ENCODE data around the gene CREG2.

CREG2 gene

DNA sequence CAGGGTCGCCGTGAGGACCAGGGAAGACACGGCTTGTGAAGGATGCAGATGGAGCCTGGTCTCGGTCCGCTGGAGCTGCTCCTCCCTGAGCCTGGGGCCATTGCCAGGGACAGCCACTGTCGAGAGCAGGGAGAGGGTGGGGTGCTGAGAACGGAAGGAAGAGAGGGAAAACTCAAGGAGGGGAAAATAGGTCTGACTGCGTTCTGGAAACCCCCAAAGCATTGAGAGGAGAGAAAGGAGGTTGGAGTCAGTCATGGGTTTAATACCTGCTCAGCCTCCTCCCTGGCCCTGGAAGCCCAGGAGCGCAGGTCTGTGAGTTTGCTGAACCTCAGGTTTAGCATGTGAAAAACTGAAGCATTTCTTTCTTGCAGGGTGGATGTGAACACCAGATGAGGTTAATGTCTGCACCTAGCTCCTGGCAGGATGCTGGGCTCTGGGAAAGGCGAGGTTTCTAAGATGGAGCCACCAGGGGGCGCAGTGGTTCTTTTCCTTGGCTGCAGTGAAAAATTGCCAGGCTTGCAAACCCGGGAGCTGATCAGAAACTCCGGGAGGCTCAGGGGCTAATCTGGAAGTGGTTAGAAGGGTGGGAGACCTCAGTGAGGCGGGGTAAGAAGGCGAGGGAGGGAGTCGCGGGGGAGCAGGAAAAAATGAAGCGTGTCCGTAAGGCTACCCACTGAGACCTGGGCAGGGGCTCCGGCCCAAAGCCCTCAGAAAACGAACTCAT, 45.2 kb downstream of the CREG2 start:
- H3K36me3 ChIP-seq (ENCODE audit: insufficient read depth, low read length), result no peaks in the 10 kb centered on the region
- DNase-seq (ENCODE audit: low read depth, low spot score), result peak; percentile 37
- TF ChIP-seq EZH2 (IDR thresholded peaks at IDR 0.05) (no peak), FOXP2 (optimal IDR thresholded peaks at IDR 0.05; ENCODE audit: control extremely low read depth, extremely low read length, insufficient read depth) (no peak)
- H3K4me3 ChIP-seq, result peak overlapping the region; percentile 63
- H3K9me3 ChIP-seq (ENCODE audit: low read depth, low read length), result no peaks in the 10 kb centered on the region
- no peak overlapping the region for H3K27ac ChIP-seq
- no peak overlapping the region for H3K9ac ChIP-seq (ENCODE audit: insufficient read length)

DNA sequence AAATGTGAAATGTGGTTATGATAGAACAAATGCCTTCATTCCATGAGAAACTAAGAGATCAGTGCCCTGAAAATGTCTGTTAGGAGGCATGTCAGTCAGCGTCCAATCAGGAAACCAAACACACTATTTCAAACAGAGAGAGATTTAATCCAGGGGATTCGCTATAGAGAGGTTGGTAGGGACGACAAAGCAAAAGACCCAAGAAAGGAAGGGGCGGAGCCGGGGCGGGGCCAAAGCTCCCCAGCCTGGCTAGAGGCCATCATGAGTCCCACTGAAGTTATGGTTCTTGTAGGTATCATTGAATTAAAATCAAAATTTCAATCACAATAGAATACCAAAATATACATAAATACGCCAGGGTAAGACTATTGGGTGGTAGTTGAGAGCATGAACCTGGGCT, 45.9 kb downstream of the CREG2 start:
- no peak for TF ChIP-seq POLR2AphosphoS5 (IDR thresholded peaks at IDR 0.05; ENCODE audit: borderline replicate concordance, low read depth, low read length)
- no peak for TF ChIP-seq FOXP2 (optimal IDR thresholded peaks at IDR 0.05; ENCODE audit: control extremely low read depth, extremely low read length, insufficient read depth)
- no peak for TF ChIP-seq EZH2 (IDR thresholded peaks at IDR 0.05)
- no peak for DNase-seq (ENCODE audit: low read depth, low spot score)
- Histone ChIP-seq H3K9ac (ENCODE audit: insufficient read length) (no peak overlapping the region), H3K9me3 (ENCODE audit: low read depth, low read length) (no peaks in the 10 kb centered on the region), H3K4me3 (peak overlapping the region; percentile 63), H3K36me3 (ENCODE audit: insufficient read depth, low read length) (no peaks in the 10 kb centered on the region), H3K27ac (no peak overlapping the region)

DNA sequence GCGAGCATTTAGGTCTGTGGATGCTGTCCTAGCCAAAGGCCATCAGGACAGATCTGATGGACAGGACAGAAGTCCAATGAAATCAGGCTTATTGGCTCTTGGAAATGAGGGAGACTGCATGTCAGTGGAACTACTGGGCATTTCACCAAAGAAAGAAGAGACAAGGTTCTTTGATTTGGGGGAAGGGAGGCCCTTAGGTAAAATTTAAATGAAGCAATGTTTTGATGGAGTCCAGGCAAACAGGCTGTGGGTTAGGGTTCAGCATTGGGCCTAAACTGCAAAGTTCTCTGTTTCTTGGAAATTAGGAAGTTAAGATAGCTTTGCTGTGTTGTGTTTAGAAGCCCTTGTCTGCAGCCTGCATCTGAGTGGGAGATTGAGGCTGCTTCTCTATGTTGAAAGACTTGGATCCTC, 47.2 kb downstream of the CREG2 start:
- no peak overlapping the region for H3K27ac ChIP-seq
- TF ChIP-seq POLR2AphosphoS5 (IDR thresholded peaks at IDR 0.05; ENCODE audit: borderline replicate concordance, low read depth, low read length) (no peak), FOXP2 (optimal IDR thresholded peaks at IDR 0.05; ENCODE audit: control extremely low read depth, extremely low read length, insufficient read depth) (no peak), EZH2 (IDR thresholded peaks at IDR 0.05) (no peak)
- no peak for DNase-seq (ENCODE audit: low read depth, low spot score)

DNA sequence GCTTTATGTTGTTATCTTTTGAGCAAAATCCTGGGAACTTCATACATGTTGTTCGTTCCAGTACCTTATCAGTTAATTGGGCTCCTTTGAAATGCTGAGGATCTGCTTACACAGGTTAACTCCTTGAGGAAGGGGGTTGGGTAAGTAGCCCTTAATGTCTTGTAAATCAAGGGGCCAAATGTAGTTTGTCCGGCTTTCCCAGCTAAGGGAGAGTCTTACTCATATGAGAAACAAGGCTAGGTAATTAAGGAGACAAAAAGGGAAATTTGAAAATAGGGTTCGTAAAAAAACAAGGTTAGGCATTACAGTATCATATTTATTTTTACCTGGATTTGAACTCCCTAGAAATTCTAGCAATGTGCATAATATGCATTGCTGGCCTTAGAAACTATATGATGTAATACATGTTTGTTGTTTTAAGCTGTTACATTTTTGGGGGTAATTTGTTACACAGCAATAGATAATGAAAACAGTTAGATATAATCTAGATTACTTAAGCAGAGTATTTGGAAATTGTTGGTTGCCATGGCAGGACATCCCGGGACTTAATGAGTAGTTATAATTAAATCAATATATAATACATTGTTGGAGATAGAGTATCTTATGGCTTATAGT, 47.9 kb downstream of the CREG2 start:
- Histone ChIP-seq H3K36me3 (ENCODE audit: insufficient read depth, low read length) (no peaks in the 10 kb centered on the region), H3K4me3 (no peak overlapping the region), H3K9ac (ENCODE audit: insufficient read length) (no peak overlapping the region), H3K27ac (no peak overlapping the region), H3K9me3 (ENCODE audit: low read depth, low read length) (no peaks in the 10 kb centered on the region)
- no peak for DNase-seq (ENCODE audit: low read depth, low spot score)
- TF ChIP-seq EZH2 (IDR thresholded peaks at IDR 0.05) (no peak), POLR2AphosphoS5 (IDR thresholded peaks at IDR 0.05; ENCODE audit: borderline replicate concordance, low read depth, low read length) (no peak), FOXP2 (optimal IDR thresholded peaks at IDR 0.05; ENCODE audit: control extremely low read depth, extremely low read length, insufficient read depth) (no peak)

More for the DNA sequence above, 47.2 kb downstream of the CREG2 start:
- H3K36me3 ChIP-seq (ENCODE audit: insufficient read depth, low read length), result no peaks in the 10 kb centered on the region
- no peak overlapping the region for H3K9ac ChIP-seq (ENCODE audit: insufficient read length)
- no peak overlapping the region for H3K4me3 ChIP-seq
- no peaks in the 10 kb centered on the region for H3K9me3 ChIP-seq (ENCODE audit: low read depth, low read length)

DNA sequence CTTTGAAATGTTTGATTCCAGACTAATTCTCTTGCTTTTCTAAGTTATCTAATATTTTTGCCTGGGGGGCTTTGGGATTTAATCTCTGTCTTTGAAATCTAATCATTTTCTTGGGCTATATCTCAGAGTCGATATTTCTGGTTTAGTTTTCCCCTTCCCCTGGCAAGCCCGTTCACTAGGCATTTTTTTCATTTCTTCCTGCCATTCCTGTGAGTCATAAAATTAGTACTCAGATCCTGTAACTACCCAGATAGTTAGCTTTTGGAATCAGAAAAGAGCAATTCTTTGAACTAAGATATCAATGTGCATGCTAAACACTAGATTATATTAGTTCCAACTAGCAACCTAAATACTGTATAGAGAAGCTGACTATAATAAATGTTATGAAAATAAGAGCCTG, 49.4 kb downstream of the CREG2 start:
- H3K9me3 ChIP-seq (ENCODE audit: low read depth, low read length), result no peaks in the 10 kb centered on the region
- no peak overlapping the region for H3K9ac ChIP-seq (ENCODE audit: insufficient read length)
- no peak overlapping the region for H3K27ac ChIP-seq
- H3K36me3 ChIP-seq (ENCODE audit: insufficient read depth, low read length), result no peaks in the 10 kb centered on the region
- H3K4me3 ChIP-seq, result no peak overlapping the region
- no peak for DNase-seq (ENCODE audit: low read depth, low spot score)
- no peak for TF ChIP-seq FOXP2 (optimal IDR thresholded peaks at IDR 0.05; ENCODE audit: control extremely low read depth, extremely low read length, insufficient read depth)
- TF ChIP-seq POLR2AphosphoS5 (IDR thresholded peaks at IDR 0.05; ENCODE audit: borderline replicate concordance, low read depth, low read length), result no peak
- TF ChIP-seq EZH2 (IDR thresholded peaks at IDR 0.05), result no peak

DNA sequence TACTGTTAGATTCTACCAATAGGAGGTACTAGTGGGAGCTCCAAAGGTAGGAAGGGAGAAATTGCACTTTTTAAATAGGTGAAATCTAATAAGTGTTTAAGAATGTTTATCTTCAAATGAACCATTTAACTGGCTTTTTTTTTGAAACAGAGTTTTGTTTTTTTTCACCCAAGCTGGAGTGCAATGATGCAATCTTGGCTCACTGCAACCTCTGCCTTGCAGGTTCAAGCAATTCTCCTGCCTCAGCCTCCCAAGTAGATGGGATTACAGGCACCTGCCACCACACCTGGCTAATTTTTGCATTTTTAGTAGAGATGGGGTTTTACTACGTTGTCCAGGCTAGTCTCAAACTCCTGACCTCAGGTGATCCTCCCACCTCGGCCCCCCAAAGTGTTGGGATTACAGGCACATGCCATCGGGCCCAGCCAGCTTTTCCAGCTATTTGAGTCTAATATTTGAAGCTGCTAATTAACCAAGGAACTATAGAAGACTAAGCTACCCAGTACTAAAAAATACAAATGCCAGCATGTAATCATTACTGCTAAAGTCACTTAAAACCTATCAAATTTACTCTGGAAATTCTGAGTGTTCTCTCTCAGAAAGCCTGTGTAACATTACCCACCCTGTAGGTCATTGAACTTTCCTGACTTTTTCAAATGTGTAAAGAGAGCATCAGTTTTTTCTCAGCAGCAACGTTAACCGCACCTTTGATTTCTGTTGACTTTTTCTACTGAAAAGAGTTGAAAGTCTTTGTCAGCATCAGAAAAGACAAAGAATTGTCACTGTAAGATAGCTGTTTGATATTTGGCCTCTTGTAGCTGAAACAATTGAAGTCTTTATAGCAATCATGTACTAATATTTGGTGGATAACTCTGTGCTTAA, 54.2 kb downstream of the CREG2 start:
- no peak overlapping the region for H3K9ac ChIP-seq (ENCODE audit: insufficient read length)
- H3K4me3 ChIP-seq, result no peak overlapping the region
- TF ChIP-seq EZH2 (IDR thresholded peaks at IDR 0.05), result no peak
- no peak overlapping the region for H3K27ac ChIP-seq
- H3K36me3 ChIP-seq (ENCODE audit: insufficient read depth, low read length), result no peaks in the 10 kb centered on the region
- DNase-seq (ENCODE audit: low read depth, low spot score), result no peak
- H3K9me3 ChIP-seq (ENCODE audit: low read depth, low read length), result no peaks in the 10 kb centered on the region

DNA sequence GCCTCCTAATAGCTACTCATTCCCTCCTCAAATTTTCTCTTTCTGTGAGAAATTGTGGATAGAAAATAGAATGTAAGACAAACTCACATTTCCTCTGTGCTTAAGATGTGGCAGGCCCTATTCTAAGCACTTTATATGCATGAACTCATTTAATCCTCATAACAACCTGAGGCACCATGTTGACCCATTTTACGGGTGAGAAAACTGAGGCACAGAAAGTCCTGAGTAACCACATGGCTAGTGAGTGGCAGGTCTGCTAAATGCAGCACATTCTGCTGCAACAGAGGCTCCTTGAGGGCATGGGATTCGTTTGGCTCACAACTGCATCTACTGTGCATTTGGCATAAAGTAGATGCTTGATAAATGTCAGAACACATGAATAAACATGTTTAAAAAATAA, 56.1 kb downstream of the CREG2 start:
- H3K4me3 ChIP-seq, result no peak overlapping the region

DNA sequence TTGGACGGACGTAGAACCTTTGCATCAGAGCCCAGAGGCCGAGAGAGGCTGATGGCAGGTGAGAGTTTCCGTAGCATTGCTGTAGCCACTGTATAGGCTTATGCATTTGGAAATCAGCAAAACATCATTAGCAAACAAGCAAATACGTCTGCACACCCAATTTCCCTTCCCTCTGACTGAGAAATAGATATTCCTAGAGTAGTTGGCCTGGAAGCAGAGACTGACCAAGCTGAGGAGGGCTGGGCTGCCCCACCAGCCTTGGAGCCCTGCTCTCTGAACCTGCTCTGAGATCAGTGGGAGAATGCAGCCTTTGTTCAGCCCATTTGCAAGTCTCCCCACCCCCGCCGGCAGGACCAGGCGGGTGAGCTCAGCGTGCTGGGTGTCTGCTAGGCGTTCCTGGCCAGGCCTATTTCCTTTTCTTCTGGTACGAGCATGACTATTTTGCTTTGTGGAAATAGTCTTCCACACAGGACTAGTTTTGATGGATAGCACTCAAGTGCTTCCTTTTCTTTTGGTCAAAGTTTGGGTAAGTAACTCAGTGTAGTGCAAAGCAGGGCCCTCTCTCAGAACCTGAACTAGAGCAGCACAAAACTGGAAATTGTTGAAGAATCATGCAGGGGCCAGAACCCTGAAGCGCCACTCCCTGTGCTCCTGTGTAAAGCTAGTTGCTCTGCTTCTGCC, 56.9 kb downstream of the CREG2 start:
- H3K9ac ChIP-seq (ENCODE audit: insufficient read length), result no peak overlapping the region
- no peaks in the 10 kb centered on the region for H3K36me3 ChIP-seq (ENCODE audit: insufficient read depth, low read length)
- DNase-seq (ENCODE audit: low read depth, low spot score), result no peak
- H3K4me3 ChIP-seq, result no peak overlapping the region
- peaks cover 6% of the 10 kb centered on the region for H3K9me3 ChIP-seq (ENCODE audit: low read depth, low read length)
- TF ChIP-seq POLR2AphosphoS5 (IDR thresholded peaks at IDR 0.05; ENCODE audit: borderline replicate concordance, low read depth, low read length) (no peak), FOXP2 (optimal IDR thresholded peaks at IDR 0.05; ENCODE audit: control extremely low read depth, extremely low read length, insufficient read depth) (no peak), EZH2 (IDR thresholded peaks at IDR 0.05) (no peak)
- no peak overlapping the region for H3K27ac ChIP-seq

More for the DNA sequence above, 56.1 kb downstream of the CREG2 start:
- Histone ChIP-seq H3K9me3 (ENCODE audit: low read depth, low read length) (peaks cover under 1% of the 10 kb centered on the region; the same call in 1 of the 2 replicates), H3K9ac (ENCODE audit: insufficient read length) (no peak overlapping the region), H3K27ac (no peak overlapping the region), H3K36me3 (ENCODE audit: insufficient read depth, low read length) (no peaks in the 10 kb centered on the region)
- no peak for TF ChIP-seq FOXP2 (optimal IDR thresholded peaks at IDR 0.05; ENCODE audit: control extremely low read depth, extremely low read length, insufficient read depth)
- TF ChIP-seq POLR2AphosphoS5 (IDR thresholded peaks at IDR 0.05; ENCODE audit: borderline replicate concordance, low read depth, low read length), result no peak
- no peak for TF ChIP-seq EZH2 (IDR thresholded peaks at IDR 0.05)
- no peak for DNase-seq (ENCODE audit: low read depth, low spot score)
